Stimulated activated CD4-positive, alpha-beta T cell treated with anti-CD3 and anti-CD28 coated beads, Interleukin-1b, Interleukin-23, amount 100 ng/mL, for 1 hour (primary cell): Measurements from ENCODE around the gene ATAD3A.
"Not testable (repeated sequence)": the region's sequence is repeated elsewhere in the genome, so short reads cannot be mapped to it uniquely, and the experiment has no call there.

Experiments
- DNase-seq, 2 donors: peaks; one replicate each; pipeline ENCODE4 v3.0.0-alpha.2; 2020; ENCODE audit warnings: low read depth in 2 of 2

ATAD3A gene

DNA sequence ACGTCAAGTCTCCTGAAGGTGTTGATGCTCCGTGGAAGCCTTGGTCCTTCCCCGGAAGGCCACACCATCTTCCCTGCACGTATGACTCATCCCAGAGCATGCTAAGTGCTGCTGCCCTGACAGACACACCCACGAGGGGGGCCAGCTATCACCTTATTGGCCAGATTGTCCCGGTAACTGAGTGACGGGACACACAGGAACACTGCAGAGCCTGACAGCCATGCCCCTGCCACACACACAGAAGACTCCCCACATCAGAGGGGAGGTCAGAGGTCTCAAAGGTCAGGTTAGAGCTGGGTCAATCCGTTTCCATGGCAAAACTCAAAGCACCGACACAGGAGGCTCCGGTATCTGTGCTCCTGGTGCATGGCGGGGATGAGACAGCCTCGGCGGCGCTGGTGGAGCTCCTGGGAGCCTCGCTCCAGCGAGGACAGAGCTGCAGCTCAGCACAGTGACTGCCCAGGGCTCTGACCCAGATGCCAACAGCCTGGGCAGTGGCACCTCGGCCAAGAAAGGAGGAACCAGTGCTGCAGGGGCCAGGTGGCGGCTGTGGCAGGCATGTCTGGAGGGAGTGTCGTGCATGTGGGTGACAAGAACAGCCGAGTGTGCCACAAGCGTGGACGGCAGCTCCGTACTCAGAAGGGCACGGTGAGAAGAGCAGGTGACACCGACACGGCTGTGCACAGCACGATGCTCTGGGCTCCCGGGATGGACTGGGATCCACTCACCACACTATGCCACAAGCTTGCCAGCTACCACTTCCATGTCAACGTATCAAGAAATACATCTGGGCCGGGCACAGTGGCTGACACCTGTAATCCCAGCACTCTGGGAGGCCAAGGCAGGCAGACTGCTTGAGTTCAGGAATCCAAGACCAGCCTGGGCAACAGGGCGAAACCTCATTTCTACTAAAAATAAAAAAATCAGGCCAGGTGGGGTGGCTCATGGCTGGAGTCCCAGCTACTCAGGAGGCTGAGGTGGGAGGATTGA lies 43.3 kb downstream of the ATAD3A start:
- no peak for DNase-seq

DNA sequence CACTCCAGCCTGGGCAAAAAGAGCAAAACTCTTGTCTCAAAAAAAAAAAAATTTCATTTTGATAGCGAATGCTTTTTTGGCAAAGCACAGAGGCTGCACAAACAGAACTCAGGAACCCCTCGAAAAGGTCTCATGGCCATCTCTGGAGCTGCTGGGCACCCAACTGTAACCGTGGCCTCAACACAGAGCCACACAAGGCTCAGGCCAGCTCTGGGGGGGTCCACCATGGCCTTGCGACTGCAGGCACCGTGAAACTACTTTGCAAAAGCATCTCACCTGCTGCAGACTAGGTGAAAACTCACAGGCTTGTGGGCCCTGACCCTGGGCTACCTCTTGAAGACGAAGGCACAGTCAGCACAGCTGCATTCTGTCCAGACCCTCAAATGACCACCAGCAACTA lies 44.5 kb downstream of the ATAD3A start:
- DNase-seq, result no peak

DNA sequence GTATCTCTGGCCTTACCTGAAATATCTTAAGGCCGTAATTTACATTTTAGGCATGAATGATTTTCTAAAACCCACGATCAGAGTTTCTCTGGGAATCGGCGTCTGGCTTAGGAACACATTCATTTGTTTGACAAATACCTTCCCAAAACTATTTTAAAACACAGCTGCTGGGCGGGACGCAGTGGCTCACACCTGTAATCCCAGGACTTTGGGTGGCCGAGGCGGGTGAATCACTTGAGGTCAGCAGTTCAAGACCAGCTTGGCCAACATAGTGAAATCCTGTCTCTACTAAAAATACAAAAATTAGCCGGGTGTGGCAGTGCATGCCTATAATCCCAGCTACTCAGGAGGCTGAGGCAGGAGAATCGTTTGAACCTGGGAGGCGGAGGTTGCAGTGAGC lies 45.0 kb downstream of the ATAD3A start:
- not testable (repeated sequence) for DNase-seq

DNA sequence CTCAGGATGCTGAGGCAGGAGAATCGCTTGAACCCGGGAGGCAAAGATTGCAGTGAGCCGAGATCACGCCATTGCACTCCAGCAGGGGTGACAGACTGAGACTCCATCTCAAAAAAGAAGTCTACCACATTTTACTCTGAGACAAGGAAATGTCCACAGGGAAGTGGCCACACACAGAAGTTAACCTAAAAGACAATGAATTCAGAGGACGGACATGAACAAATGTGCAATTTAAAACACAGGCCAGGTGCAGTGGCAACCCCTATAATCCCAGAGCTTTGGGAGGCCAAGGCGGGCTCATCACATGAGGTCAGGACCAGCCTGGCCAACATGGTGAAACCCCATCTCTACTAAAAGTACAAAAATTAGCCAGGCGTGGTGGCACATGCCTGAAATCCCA lies 45.7 kb downstream of the ATAD3A start:
- DNase-seq, result not testable (repeated sequence)

DNA sequence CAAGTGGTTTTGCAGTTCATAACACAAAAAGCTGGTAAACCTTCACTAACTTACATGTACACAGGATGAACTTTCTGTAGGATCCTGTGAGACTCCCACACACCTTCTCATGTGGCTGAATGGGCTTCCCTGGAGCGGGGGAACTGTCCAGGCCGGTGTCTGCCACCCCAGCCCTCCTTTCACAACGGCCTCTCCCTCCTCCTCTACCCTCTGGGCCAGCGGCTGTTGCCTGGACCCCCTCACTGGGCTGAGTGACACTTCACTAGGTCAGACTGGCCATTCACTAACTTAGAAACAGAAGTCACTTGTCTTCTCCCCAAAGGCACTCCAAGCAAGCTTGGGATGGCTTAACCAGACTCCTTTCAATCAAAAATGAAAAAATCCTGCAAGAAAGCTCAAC lies 46.6 kb downstream of the ATAD3A start:
- DNase-seq, result no peak

DNA sequence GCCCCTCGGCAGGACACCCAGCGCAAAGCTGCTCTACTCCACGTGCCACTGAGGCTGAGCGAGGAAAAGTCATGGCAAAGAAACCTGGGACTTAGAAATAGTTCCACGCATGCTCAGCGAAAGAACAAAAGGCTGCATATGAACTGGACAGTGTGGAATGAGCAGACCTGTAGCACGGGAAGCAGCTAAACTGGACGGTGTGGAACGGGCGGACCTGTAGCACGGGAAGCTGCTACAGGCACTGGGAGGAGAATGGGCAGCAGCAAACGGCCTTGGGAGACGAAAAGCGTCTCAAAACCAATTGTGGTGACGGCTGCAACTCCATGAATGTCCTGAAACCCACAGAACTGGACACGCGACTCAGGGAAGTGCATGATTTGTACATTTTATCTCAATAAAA lies 47.1 kb downstream of the ATAD3A start:
- no peak for DNase-seq

DNA sequence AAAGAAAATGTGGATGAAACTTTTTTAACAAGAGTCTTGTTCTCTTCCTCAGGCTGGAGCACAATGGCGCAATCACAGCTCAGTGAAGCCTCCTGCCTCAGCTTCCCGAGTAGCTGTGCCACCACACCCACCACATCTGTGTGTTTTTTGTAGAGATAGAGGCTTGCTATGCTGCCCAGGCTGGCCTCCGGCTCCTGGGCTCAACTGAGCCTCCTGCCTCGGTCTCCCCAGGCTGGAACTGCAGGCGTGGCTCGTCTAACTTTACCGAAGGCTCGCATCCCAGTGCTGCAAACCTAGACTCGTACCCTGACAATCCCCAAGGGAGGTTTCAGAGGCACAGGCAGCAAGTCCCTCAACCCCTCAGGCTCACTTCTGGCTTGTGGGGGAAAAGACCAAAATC lies 48.2 kb downstream of the ATAD3A start:
- no peak for DNase-seq

DNA sequence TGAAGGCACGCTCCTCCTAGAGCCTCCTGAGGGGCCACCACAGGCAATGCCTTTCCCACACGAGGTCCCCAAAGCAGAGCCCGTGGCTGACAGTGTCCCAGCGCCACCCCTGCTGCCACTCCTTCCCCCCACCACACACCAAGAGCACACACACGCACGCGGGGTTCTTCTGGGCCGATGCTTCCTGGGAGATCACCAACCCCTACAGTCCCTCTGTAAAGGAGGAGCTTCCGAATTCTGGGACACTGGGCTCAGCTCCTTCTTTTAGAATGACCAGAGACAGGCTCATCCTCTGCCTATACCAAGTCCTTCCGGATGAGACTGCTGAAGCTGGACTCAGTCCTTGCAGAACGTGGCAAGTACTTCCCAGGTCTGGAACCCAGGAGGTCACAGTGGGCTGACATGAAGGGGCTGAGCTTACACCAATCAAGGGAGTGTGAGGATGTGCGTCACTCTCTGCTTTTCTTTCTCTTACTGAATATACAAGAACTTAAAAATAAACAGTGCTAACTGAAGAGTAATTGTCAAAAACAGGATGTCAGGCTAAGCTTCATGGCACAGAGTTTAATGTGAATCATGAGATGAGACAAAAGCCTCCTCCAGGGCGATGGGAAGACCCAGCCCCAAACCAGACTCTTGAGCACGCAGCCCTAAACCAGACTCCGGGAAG lies 50.0 kb downstream of the ATAD3A start:
- DNase-seq, result no peak

DNA sequence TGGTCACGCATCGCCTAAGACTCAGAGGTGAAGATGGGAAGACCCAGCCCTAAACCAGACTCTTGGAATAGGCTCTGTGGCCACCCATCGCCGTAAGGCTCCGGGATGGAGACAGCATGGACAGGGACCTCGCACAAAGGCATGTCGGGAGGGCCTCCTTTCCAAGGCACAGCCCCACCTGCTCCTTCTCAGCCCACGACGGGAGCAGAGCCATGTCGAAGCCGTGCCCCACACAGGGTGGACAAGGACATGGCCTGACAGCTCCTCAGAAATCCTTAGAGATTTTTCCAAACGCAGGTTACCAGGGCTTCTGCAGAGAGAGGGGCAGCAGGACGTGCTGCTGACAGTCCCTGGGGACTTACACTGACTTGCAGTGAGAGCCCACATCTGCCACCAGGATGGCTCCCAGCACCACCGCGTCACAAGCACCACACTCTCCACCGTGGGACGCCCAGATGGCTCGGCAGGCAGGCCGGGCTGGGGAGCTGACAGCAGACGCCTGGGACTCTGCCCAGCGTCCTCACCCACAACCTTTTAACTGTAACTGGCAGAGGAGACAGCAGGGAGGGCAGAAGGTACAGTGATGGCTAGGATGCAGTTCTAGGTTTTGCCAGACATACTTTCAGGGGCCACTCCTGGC lies 50.7 kb downstream of the ATAD3A start:
- DNase-seq, result no peak

DNA sequence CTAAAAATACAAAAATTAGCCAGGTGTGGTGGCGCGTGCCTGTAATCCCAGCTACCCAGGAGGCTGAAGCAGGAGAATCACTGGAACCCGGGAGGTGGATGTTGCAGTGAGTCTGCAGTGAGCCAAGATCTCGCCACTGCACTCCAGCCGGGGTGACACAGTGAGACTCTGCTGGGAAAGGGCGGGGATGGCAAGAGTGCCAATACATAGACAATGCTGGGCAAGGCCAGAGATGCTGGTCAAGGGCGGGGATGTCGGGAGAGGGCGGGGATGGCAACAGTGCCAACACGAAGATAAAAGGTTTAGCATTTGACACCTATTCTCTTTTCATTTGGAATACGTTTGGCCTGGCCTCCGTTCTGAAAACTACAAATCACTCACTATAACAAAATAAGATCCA lies 51.7 kb downstream of the ATAD3A start:
- no peak for DNase-seq

DNA sequence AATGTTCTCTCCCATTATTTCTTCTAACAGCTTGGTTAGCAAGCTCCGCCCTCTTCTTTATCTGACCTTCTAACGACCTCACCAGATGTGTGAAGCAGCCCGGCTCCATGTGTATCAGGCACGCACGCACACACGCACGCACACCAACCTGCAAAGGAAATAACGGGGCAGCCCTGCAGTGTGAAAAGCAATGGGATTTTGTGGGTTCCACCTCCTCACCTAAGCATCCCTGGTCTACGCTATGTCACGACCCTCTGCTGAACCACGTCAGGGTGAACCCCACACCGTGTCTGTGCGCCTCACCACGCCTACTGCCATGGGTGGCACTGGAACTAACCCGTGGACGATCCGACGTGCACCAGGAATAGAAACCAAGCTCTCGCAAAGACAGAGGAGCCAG lies 52.3 kb downstream of the ATAD3A start:
- DNase-seq, result no peak

DNA sequence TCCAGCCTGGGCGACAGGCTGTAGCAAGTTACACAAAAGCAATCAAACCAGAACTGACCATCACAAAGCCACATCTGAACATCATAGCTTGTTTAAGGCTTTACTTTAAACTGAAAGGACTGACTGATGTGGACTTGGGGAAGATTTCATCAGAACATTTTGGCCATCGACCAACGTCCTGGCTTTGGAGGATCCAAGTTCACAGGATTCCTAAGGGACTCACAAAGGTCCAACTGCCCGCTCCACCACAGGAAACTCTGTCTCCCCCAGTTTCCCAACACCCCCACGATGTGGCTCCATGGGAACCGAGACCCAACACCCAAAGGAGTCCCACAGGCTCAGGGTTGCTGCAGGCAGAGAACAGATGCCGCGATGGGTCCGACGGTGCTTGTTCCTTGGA lies 53.4 kb downstream of the ATAD3A start:
- no peak for DNase-seq

DNA sequence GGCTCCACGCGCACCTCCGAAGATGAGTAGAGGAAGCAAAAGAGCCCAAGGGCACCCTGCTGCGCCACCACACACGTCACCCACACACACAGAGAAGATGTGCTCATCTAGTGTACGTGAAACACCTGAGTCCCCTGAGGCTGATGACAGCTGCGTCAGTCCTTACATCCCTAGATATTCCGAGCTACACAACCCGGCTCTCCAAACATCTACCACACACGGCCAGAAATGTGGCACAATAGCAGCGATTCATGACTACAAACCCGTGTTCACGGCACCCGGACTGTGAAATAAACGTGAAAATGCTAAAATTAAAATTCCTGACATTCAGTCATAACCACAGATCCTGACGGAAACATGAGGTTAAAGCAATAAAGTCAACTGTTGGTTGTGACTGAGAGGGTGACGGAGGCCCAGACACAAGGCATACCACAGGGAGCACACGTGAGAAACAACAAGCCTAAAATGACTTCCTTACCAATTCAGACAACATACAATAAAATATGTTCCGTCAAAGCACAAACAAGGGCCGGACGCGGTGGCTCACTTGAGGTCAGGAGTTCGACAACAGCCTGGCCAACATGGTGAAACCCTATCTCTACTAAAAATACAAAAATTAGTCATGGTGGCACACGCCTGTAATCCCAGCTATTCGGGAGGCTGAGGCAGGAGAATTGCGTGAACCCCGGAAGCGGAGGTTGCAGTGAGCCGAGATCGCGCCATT lies 55.4 kb downstream of the ATAD3A start:
- DNase-seq, result no peak

DNA sequence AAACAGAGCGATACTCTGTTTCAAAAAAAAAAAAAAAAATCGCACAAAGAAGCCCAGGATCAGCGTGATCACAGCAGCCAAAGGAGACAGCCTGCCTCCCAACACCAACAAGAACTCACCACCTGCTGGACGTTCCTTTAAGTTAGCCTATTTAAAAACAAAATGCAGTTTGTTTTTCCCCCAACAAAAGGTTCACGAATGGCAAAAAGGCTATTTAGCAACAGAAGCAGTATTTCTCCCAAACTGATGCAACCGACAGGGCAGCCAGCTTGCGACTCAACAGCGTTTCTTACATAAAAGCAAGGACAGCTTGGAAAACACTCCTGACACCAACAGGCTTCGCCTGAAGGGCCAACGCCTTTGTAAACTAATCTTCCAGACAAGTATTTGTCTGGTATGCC lies 55.9 kb downstream of the ATAD3A start:
- no peak for DNase-seq

DNA sequence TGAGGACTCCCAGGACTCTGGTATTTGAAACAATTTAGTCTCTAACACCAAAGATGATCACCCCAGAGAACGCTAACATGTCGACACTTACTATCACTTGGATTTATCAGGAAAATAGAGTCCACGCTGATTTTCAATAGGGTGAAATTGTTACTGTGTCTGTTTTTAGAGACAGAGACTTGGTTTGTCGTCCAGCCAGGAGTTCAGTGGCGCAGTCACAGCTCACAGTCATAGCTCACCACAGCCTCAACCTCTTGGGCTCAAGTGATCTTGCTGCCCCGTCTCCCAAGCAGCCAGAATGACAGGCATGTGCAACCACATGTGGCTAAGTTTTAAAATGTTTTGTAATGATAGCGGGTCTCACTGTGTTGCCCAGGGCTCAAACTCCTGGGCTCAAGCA lies 57.4 kb downstream of the ATAD3A start:
- no peak for DNase-seq

DNA sequence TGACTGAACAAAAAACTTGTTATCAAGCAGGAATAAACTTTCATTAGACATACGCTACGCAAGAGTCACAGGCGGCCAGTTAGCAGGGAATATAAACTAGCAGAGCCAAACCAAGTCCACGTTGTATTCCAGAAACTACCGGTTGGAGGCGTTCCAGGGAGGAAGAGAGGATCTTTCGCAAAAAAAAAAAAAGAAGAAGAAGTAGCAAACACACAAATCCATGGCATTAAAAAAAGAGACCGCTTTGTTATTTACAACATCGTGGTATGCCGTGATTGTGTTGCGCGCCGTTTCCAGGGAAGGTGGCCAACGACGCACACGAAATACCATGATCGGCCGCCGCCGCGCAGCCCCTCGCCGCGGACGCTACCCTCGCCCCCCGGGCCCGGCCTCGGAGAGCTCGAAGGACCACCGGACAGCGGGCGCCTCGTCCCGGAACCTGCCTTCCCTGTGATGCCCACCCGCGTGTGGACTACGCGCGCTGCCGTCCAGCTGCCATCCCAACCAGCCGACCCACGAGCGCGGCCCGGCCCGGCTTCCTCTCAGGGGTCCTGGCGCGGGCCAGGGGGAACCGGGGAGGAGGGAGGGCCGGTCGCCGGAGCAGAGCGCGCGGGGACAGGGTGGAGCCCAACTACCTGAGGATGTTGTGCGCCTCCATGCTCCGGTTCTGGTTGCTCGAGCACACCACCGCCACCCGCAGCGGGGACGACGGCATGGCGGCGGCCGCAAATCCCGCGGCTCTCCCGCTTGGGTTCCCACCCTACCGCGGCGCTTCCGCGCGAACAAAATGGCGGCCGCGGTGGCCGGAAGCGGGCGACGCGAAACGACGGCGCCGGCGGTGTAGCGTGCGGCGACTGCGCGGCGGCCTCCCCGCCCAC lies 62.1 kb downstream of the ATAD3A start:
- DNase-seq, result peak; percentile 28 to 39

DNA sequence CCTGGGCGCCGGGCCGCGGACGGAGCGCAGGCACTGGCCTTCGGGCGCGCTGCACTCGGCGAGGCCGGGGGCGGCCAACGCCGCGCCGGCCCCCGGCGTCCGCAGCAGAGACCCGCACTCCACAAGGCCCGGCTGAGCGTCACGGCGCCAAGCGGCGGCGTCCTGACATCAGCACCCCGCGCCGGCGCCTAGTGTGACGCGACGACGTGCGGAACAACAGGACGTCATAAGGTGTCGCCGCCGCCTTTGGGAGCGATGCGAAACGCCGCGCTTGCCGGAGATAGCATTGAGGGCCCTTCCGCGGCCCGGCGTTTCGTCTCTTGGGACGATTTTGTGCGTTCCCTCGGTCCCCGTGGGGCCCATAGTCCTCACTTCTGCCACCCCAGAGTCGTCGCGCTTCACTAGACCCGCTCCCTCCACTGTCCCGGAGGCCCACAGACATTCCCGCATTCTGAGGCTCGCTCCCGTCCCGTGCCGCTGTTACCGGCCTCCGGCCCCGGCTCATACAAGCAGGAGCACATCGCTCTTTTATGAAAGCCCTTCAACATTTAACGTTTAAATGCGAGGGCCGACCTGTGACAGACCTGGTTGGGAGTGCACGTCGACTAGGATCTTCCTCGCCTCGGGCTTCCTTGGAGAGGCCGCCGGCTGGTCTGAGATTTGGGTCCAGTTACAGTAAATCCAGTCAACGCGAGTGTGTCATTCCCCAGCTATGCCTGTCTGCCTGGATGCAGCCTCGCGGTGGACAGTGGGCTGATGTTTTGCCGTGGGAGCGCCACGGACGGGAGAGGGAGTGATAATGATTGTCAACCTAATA lies 63.0 kb downstream of the ATAD3A start, which contains the start of gene SSU72:
SSU72 (minus strand) TSS at position 143 of the 817 bp plus-strand sequence. CDS start 306 bp downstream, outside the sequence.
- DNase-seq, result peak; percentile 81 to 82

DNA sequence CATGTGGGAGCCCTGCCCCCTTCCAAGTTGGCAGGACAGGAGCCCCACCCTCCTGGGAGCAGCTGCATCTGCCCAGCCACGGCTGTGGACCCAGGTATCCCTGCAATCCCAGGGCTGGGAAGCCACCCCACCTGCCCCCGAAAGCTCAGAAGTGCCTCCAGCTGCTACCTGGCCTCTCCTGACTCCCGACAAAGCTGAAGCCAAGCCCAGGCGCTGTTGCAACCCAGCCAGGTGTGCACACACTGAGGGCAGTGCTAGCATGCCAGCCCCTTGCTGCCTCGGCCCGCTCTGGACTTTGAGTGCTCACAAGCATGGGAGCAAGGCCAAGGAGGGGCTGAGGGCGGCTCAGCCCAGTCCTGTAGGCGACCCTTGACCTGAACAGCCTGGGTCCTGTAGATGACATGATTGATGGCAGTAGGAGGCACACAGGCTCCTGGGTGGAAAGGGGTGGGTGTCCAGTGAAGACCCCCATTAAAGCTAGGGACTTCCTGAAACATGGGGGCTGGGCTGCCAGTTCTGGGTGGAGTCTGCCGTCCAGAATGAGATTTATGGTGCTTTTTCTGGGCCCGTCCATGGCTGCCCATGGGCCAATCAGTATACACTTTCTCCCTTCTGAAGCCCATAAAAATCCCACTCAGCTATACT lies 65.5 kb downstream of the ATAD3A start:
- no peak for DNase-seq

DNA sequence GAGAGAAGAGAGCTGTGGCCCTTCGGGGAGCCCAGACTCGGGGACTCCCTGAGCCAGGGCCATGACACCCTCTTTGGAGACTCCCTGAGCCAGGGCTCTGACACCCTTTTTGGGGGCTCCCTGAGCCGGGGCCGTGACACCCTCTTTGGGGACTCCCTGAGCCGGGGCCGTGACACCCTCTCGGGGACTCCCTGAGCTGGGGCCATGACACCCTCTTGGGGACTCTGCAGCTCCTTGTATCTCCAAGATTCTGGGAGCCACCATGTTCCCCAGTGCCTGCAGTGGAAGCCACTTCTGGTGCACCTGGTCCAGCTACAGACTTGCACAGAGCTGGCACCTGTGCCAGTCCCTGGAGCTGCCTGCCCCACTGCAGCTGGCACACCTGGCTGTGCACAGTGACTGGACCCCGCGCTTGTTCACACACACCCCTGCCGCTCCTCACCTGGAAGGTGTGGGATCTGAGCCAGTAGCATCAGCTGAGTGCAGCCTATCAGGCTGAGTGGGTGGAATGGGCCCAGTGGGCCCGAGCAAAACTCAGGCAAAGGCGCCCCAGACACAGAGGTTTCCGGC lies 66.5 kb downstream of the ATAD3A start:
- DNase-seq, result no peak
